Activated naive CD8-positive, alpha-beta T cell treated with anti-CD3 and anti-CD28 coated beads, Interleukin-2, amount 50 U/mL, for 24 hours (primary cell): ENCODE results near the gene TANGO6.
"Not testable (repeated sequence)": the region's sequence is repeated elsewhere in the genome, so short reads cannot be mapped to it uniquely, and the experiment has no call there.

Source experiments
- ATAC-seq: fragments of 150-1000 bp; cut with Tn5 transposase; one replicate; pipeline ENCODE4 v1.10.0; 2021
- DNase-seq: peaks from one replicate; pipeline ENCODE4 v3.0.0; 2021
- H3K27ac Mint-ChIP-seq: one replicate; pipeline ENCODE4 v1.8.0; 2021; ENCODE audit warnings: mild to moderate bottlenecking, mixed read lengths
- H3K27me3 Mint-ChIP-seq: one replicate; pipeline ENCODE4 v1.8.0; 2021; ENCODE audit warnings: mixed read lengths
- H3K36me3 Mint-ChIP-seq: one replicate; pipeline ENCODE4 v1.8.0; 2021; ENCODE audit warnings: low read depth, mixed read lengths
- H3K4me1 Mint-ChIP-seq: one replicate; pipeline ENCODE4 v1.8.0; 2021; ENCODE audit warnings: mixed read lengths
- H3K4me3 Mint-ChIP-seq: one replicate; pipeline ENCODE4 v1.8.0; 2021; ENCODE audit warnings: mild to moderate bottlenecking, moderate library complexity, mixed read lengths
- H3K9me3 Mint-ChIP-seq: one replicate; pipeline ENCODE4 v1.8.0; 2021; ENCODE audit warnings: mixed read lengths

The TANGO6 gene

GRCh38 chr16:69115837-69116236, 272.5 kb downstream of the TANGO6 start:
- Mint-ChIP-seq H3K36me3 (peaks cover 18% of the 10 kb centered on the region), H3K27ac (no peak overlapping the region), H3K4me3 (no peak overlapping the region), H3K4me1 (peaks cover 2% of the 10 kb centered on the region), H3K27me3 (no peaks in the 10 kb centered on the region), H3K9me3 (no peaks in the 10 kb centered on the region)
- DNase-seq (no peak), ATAC-seq (no peak)

GRCh38 chr16:69116256-69116875, 273.0 kb downstream of the TANGO6 start:
- H3K4me1 Mint-ChIP-seq: peaks cover 2% of the 10 kb centered on the region
- H3K36me3 Mint-ChIP-seq: peaks cover 21% of the 10 kb centered on the region
- no peak overlapping the region for H3K27ac Mint-ChIP-seq
- no peak overlapping the region for H3K4me3 Mint-ChIP-seq
- no peak for DNase-seq
- no peaks in the 10 kb centered on the region for H3K9me3 Mint-ChIP-seq
- no peak for ATAC-seq
- H3K27me3 Mint-ChIP-seq: no peaks in the 10 kb centered on the region

- no peak for DNase-seq
- no peaks in the 10 kb centered on the region for H3K27me3 Mint-ChIP-seq
- no peaks in the 10 kb centered on the region for H3K9me3 Mint-ChIP-seq
- no peak for ATAC-seq
- H3K4me3 Mint-ChIP-seq: no peak overlapping the region
- no peak overlapping the region for H3K27ac Mint-ChIP-seq
- H3K36me3 Mint-ChIP-seq: peaks cover 18% of the 10 kb centered on the region
- H3K4me1 Mint-ChIP-seq: peaks cover 2% of the 10 kb centered on the region
These were observed 273.6 kb downstream of the TANGO6 start for GRCh38 chr16:69116906-69117305.

GRCh38 chr16:69118468-69118867, 275.1 kb downstream of the TANGO6 start:
- Mint-ChIP-seq H3K27me3 (no peaks in the 10 kb centered on the region), H3K4me3 (no peak overlapping the region), H3K9me3 (no peaks in the 10 kb centered on the region), H3K27ac (no peak overlapping the region), H3K36me3 (peaks cover 19% of the 10 kb centered on the region), H3K4me1 (peaks cover 2% of the 10 kb centered on the region)
- DNase-seq (no peak), ATAC-seq (no peak)

GRCh38 chr16:69118994-69119393, 275.7 kb downstream of the TANGO6 start:
- peaks cover 3% of the 10 kb centered on the region for H3K4me1 Mint-ChIP-seq
- DNase-seq (no peak), ATAC-seq (no peak)
- H3K9me3 Mint-ChIP-seq: no peaks in the 10 kb centered on the region
- no peak overlapping the region for H3K4me3 Mint-ChIP-seq
- no peaks in the 10 kb centered on the region for H3K27me3 Mint-ChIP-seq
- H3K36me3 Mint-ChIP-seq: peaks cover 19% of the 10 kb centered on the region
- no peak overlapping the region for H3K27ac Mint-ChIP-seq

DNA sequence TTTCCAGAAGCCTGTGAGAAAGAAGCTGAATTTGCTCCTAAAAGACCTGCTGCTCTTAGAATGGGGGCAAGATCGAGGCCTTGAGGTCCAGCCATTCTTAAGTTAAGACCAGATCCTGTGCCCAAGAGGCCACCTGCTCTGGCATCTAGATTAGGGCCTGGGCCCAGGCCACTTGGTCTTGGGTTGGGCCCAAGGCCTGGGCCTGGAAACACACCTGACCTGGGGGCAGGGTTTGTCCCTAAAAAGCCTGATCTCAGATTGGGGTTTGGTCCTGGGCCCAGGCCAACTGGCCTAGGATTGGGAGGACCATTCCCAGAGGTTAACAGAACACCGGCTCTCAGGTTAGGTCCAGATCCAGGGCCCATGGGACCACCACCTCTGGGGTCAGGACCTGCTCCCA, 276.2 kb downstream of the TANGO6 start:
- no peak overlapping the region for H3K4me3 Mint-ChIP-seq
- H3K36me3 Mint-ChIP-seq: peaks cover 21% of the 10 kb centered on the region
- DNase-seq (no peak), ATAC-seq (no peak)
- H3K27ac Mint-ChIP-seq: no peak overlapping the region
- no peaks in the 10 kb centered on the region for H3K9me3 Mint-ChIP-seq
- no peaks in the 10 kb centered on the region for H3K27me3 Mint-ChIP-seq
- H3K4me1 Mint-ChIP-seq: peaks cover 5% of the 10 kb centered on the region

DNA sequence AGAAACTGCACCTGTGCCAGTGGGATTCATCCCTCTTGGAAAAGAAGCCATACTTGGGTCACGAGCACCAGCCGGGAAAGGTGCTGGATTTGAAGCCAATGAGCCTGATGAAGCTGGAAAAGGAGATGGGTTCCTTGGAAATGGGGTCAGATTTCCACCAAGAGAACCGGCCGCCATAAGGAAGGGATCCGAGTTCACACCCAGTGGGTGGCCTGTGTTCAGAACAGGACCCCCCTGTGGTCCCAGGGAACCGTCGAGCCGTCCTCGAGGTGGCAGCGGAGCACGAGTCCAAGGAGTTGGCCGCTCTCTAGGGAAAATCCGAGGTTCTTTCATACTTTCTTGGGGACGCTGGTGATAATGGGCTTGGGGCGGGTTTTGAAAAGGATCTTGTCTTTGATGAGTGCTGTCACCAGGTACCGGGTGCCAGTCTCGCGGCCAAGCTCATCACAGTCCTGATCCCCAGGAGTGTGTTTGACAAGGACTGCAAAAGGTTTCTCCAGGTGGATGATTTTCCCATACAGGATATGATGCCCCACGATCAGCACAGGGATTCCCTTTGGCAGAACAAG, 276.8 kb downstream of the TANGO6 start:
- H3K4me1 Mint-ChIP-seq: peaks cover 5% of the 10 kb centered on the region
- H3K9me3 Mint-ChIP-seq: no peaks in the 10 kb centered on the region
- H3K4me3 Mint-ChIP-seq: no peak overlapping the region
- no peak overlapping the region for H3K27ac Mint-ChIP-seq
- no peak for ATAC-seq
- no peak for DNase-seq
- H3K36me3 Mint-ChIP-seq: peaks cover 21% of the 10 kb centered on the region
- H3K27me3 Mint-ChIP-seq: no peaks in the 10 kb centered on the region

GRCh38 chr16:69123910-69124309, 280.6 kb downstream of the TANGO6 start:
- no peaks in the 10 kb centered on the region for H3K27me3 Mint-ChIP-seq
- no peaks in the 10 kb centered on the region for H3K9me3 Mint-ChIP-seq
- DNase-seq (peak; percentile 56), ATAC-seq (no peak)
- H3K27ac Mint-ChIP-seq: peak overlapping the region; percentile 37
- no peak overlapping the region for H3K4me3 Mint-ChIP-seq
- H3K36me3 Mint-ChIP-seq: peaks cover 19% of the 10 kb centered on the region
- H3K4me1 Mint-ChIP-seq: peaks cover 16% of the 10 kb centered on the region

GRCh38 chr16:69124406-69124805, 281.1 kb downstream of the TANGO6 start:
- not testable (repeated sequence) for H3K27me3 Mint-ChIP-seq, H3K27ac Mint-ChIP-seq, H3K4me3 Mint-ChIP-seq, H3K9me3 Mint-ChIP-seq, DNase-seq, ATAC-seq
- Mint-ChIP-seq H3K4me1 (peaks cover 16% of the 10 kb centered on the region), H3K36me3 (peaks cover 20% of the 10 kb centered on the region)

- not testable (repeated sequence) for DNase-seq, H3K27me3 Mint-ChIP-seq, H3K4me3 Mint-ChIP-seq, H3K27ac Mint-ChIP-seq, H3K9me3 Mint-ChIP-seq, ATAC-seq
- Mint-ChIP-seq H3K4me1 (peaks cover 22% of the 10 kb centered on the region), H3K36me3 (peaks cover 23% of the 10 kb centered on the region)
These were observed 281.6 kb downstream of the TANGO6 start for GRCh38 chr16:69124961-69125360.

DNA sequence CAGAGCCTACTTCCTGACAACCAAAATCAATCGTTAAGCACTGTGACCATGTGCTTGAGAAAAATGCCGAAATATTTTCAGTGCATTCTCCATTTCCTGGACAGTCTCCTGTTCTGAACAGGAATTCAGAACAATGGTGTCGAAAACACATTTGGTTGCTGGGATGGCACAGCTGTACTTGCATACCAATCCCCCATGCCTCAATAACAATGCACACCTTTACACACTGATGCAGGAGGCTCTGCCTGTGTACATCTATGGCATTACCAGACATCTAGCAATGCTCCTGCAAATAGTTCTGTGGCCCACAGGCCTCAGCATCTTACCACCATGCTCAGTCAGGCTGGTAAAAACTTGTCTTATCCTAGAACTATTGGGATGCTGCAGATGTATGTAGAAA, 282.9 kb downstream of the TANGO6 start:
- Mint-ChIP-seq H3K9me3 (no peaks in the 10 kb centered on the region), H3K36me3 (peaks cover 16% of the 10 kb centered on the region), H3K27ac (peak overlapping the region; percentile 25), H3K4me1 (peaks cover 35% of the 10 kb centered on the region), H3K4me3 (no peak overlapping the region), H3K27me3 (no peaks in the 10 kb centered on the region)
- no peak for ATAC-seq
- DNase-seq: no peak

- not testable (repeated sequence) for H3K27me3 Mint-ChIP-seq, H3K4me3 Mint-ChIP-seq, H3K27ac Mint-ChIP-seq, ATAC-seq, H3K9me3 Mint-ChIP-seq, DNase-seq
- Mint-ChIP-seq H3K4me1 (peaks cover 38% of the 10 kb centered on the region), H3K36me3 (peaks cover 16% of the 10 kb centered on the region)
These were observed 283.5 kb downstream of the TANGO6 start for GRCh38 chr16:69126801-69127200.

- Mint-ChIP-seq H3K36me3 (peaks cover 16% of the 10 kb centered on the region), H3K27me3 (no peaks in the 10 kb centered on the region), H3K27ac (peak overlapping the region; percentile 52), H3K9me3 (no peaks in the 10 kb centered on the region), H3K4me1 (peaks cover 38% of the 10 kb centered on the region), H3K4me3 (no peak overlapping the region)
- ATAC-seq: no peak
- no peak for DNase-seq
These were observed 284.7 kb downstream of the TANGO6 start for GRCh38 chr16:69127966-69128510.

DNA sequence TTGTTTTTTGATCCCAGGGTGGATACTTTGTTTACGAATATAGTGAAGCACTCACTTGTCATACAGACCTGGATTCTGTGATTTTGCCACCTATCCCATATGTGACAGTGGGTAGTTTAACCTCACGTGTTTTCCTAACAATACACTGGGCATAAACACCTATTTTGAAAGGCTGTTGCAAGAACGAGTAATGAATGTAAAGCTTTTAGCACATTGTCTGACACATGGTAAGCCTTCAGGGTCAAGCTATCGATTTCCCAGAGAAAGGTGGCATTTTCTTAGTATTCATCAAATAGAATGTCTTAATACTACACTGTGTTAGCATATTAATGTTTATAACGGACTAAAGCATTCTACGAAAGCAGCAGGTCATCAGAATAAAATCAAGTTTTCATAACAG, 287.1 kb downstream of the TANGO6 start:
- DNase-seq: no peak
- no peak overlapping the region for H3K27ac Mint-ChIP-seq
- ATAC-seq: no peak
- no peaks in the 10 kb centered on the region for H3K27me3 Mint-ChIP-seq
- no peaks in the 10 kb centered on the region for H3K9me3 Mint-ChIP-seq
- H3K36me3 Mint-ChIP-seq: peaks cover 30% of the 10 kb centered on the region
- peaks cover 50% of the 10 kb centered on the region for H3K4me1 Mint-ChIP-seq
- peak overlapping the region; percentile 96 for H3K4me3 Mint-ChIP-seq

DNA sequence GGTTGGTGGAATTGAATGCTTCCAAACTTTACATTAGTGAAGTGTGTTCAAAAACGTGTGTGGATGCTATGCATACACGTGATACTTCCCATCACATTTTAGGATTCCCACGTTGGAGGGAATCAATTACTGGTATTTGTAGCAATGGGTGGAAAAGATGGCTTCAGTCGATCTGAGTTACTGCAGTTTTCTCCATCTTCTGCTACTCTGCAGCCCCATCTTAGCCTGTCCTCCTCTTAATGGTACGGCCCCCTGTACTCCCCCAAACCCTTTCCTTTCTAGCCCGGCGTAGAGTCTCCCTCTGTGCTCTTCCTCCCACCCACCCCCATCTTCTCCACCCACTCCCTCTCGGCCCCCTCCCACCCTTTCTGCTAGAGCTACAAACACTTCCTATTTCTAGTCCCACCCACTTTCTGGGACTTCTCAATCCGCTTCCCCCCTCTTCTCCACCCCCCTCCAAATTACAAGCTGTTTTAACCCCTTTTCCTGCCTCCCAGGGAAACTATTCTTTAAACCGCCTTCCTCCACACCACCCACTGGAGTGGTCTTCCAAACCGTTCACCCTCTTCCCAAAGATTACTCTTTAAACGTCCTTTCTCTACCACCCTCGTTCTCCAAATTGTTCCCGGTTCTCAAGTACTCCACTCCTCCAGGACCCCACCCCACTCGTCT, 288.0 kb downstream of the TANGO6 start:
- peak overlapping the region; percentile 91 for H3K27ac Mint-ChIP-seq
- no peaks in the 10 kb centered on the region for H3K27me3 Mint-ChIP-seq
- DNase-seq (no peak), ATAC-seq (no peak)
- peak overlapping the region; percentile 96 for H3K4me3 Mint-ChIP-seq
- H3K4me1 Mint-ChIP-seq: peaks cover 54% of the 10 kb centered on the region
- no peaks in the 10 kb centered on the region for H3K9me3 Mint-ChIP-seq
- H3K36me3 Mint-ChIP-seq: peaks cover 34% of the 10 kb centered on the region
